Measurements from ENCODE around the gene MAS1.

Gene MAS1

DNA sequence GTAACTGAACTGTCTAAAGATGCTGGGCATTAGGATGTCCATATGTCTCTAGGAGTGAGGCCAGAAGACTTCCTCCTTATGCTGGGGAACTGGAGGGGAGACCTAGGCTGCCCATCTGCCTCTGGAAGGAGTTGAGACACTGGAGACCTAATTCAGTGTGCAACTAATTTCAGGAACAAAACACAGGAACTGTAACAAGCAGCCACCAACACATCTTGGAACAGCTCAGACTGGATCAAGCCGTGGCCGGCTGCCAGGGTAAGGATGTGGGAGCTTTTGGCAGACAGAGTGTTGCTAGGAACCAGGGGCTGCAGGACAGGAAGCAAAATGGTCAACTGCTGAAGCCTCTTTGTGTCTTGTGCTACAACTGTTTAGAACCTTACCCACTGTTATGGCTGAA lies 16.4 kb upstream of the MAS1 start:
- H3K27ac ChIP-seq: no peak overlapping the region
- TF ChIP-seq, protein P1, sequence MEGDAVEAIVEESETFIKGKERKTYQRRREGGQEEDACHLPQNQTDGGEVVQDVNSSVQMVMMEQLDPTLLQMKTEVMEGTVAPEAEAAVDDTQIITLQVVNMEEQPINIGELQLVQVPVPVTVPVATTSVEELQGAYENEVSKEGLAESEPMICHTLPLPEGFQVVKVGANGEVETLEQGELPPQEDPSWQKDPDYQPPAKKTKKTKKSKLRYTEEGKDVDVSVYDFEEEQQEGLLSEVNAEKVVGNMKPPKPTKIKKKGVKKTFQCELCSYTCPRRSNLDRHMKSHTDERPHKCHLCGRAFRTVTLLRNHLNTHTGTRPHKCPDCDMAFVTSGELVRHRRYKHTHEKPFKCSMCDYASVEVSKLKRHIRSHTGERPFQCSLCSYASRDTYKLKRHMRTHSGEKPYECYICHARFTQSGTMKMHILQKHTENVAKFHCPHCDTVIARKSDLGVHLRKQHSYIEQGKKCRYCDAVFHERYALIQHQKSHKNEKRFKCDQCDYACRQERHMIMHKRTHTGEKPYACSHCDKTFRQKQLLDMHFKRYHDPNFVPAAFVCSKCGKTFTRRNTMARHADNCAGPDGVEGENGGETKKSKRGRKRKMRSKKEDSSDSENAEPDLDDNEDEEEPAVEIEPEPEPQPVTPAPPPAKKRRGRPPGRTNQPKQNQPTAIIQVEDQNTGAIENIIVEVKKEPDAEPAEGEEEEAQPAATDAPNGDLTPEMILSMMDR (conservative IDR thresholded peaks at IDR 0.05): no peak
- TF ChIP-seq ZFX (IDR thresholded peaks at IDR 0.05): no peak

DNA sequence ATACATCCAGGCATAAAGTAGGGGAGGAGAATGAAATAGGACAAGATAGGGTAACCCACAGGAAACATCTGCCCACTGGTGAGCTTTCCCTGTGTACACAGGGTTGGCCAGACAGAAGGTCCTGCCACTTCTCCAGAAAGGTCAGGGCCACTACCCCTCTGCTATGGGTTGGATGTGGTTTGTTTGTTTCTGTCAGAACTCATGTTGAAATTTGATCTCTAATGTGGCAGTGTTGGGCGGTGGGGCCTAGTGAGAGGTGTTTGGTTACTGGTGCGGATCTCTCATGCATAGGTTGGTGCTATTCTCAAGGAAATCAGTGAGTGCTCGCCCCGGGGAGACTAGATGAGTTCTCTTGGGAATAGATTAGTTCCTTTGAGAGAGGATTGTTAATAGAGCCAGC lies 15.6 kb upstream of the MAS1 start:
- no peak overlapping the region for H3K27ac ChIP-seq
- TF ChIP-seq, protein P1 (conservative IDR thresholded peaks at IDR 0.05): no peak
- no peak for TF ChIP-seq ZFX (IDR thresholded peaks at IDR 0.05)

GRCh38 chr6:159876242-159876641 lies 14.5 kb upstream of the MAS1 start:
- TF ChIP-seq ZFX (IDR thresholded peaks at IDR 0.05): no peak
- TF ChIP-seq, protein P1 (conservative IDR thresholded peaks at IDR 0.05): no peak
- no peak overlapping the region for H3K27ac ChIP-seq

GRCh38 chr6:159877256-159877808 lies 13.5 kb upstream of the MAS1 start:
- H3K27ac ChIP-seq: no peak overlapping the region
- no peak for TF ChIP-seq ZFX (IDR thresholded peaks at IDR 0.05)
- TF ChIP-seq, protein P1 (conservative IDR thresholded peaks at IDR 0.05): no peak

- no peak for TF ChIP-seq ZFX (IDR thresholded peaks at IDR 0.05)
- TF ChIP-seq, protein P1 (conservative IDR thresholded peaks at IDR 0.05): no peak
- H3K27ac ChIP-seq: no peak overlapping the region
Observed at GRCh38 chr6:159878341-159878740, 12.4 kb upstream of the MAS1 start.

- TF ChIP-seq, protein P1 (conservative IDR thresholded peaks at IDR 0.05): no peak
- no peak for TF ChIP-seq ZFX (IDR thresholded peaks at IDR 0.05)
Observed at GRCh38 chr6:159879856-159880255, 10.9 kb upstream of the MAS1 start.

DNA sequence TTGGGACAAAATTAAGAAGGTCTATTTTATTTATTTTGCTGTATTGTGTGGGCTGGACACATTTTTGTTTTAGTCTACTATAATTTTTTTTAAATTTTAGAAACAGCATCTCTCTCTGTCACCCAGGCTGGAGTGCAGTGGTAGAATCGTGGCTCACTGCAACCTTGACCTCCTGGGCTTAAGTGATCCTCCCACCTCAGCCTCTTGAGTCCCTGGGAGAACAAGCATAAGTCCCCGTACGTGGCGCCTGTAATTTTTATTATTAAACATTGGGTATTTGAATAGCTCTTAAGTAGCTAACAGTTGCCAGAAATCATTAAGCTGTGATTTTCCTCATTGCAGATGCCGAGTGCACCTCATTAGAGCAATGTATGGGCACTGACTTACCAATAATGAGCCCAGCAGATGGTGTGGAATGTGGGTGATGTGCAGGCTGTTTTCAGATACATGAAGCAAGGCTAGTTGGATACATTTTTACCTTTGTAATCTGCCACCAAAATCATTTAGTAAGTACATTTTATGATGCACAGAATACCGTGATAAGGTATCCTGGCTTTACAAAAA lies 10.3 kb upstream of the MAS1 start:
- H3K27ac ChIP-seq: no peak overlapping the region
- TF ChIP-seq, protein P1 (conservative IDR thresholded peaks at IDR 0.05): no peak
- no peak for TF ChIP-seq ZFX (IDR thresholded peaks at IDR 0.05)

More at GRCh38 chr6:159879856-159880255, 10.9 kb upstream of the MAS1 start:
- H3K27ac ChIP-seq: no peak overlapping the region
